NK-92 (cell line): ENCODE data around the gene ZNF408.
"Not testable (repeated sequence)": the region's sequence is repeated elsewhere in the genome, so short reads cannot be mapped to it uniquely, and the experiment has no call there.

Experiments
- DNase-seq: peaks from one replicate; lab custom pipeline; 2025; ENCODE audit not compliant: unreplicated experiment; lab: John Stamatoyannopoulos, UW

ZNF408 gene

DNA sequence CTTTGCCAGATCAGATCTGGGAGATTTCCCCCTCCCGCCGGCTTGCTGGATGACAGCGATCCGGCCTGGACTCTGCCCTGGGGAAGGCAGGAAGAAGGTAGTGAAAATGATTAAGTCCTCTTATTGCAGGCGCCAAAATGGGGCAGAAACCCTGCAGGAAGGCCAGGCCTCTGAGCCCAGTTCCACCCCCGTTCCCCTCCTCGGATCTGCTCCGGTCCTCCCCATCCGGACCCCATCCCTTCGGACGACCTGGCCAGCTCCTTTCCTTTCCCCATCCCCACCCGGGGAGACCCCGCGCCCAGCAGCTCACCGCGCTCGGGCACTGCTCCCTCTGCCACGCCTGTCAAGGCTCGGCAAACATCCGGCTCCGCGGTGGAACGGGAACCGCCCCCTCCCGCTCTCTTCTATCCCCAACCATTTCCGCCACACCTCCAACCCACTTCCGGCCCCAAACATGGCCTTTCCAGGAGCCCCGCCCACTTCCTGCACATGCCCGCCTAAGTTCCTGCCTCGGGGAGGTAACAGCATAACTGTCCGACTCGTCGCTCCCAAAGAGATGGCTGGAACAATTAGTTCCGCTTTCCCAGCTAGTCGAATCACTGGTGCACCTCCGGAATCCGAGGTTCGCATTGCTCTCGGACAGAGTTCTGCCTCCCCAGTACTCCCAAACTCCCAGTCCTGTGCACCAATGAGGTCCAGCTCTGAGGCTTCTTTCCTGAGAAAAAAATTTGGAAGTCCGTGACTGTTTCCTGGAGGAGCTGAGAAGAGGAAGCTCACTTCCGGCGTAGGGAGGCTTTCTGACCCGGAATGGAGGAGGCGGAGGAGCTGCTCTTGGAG lies at the start of gene ZNF408, which contains the start of gene ARHGAP1:
ZNF408 (plus strand) TSS at position 791 of the 837 bp plus-strand sequence; CDS start at position 808, 17 bp downstream.
ARHGAP1 (minus strand) TSS at position 379 of the 837 bp plus-strand sequence. CDS start 4,512 bp downstream, outside the sequence.
- peak; percentile 92 for DNase-seq

GRCh38 chr11:46655631-46656030 lies 45.2 kb upstream of the ZNF408 start:
- DNase-seq, result no peak

DNA sequence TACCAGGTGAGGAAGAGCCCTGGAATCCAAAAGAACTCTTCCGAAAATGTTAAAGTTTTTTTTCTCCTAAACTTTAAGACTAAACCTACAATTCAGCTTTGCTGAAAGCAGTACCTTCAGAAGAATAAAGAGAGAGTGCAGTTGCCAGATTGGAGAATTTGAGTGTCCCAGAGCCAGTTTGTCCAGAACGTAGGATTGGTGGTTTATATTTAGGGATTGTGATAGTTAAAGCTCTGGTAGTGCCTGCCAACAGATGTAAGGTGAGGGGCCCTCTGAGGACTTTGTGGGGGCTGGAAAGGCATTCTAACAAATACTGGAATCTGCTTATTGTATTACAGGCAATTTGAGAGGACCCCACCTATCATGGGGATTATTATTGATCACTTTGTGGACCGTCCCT lies 43.6 kb upstream of the ZNF408 start:
- no peak for DNase-seq

- DNase-seq, result no peak
Observed at GRCh38 chr11:46658259-46658658, 42.6 kb upstream of the ZNF408 start.

GRCh38 chr11:46659908-46660307 lies 40.9 kb upstream of the ZNF408 start:
- no peak for DNase-seq

DNA sequence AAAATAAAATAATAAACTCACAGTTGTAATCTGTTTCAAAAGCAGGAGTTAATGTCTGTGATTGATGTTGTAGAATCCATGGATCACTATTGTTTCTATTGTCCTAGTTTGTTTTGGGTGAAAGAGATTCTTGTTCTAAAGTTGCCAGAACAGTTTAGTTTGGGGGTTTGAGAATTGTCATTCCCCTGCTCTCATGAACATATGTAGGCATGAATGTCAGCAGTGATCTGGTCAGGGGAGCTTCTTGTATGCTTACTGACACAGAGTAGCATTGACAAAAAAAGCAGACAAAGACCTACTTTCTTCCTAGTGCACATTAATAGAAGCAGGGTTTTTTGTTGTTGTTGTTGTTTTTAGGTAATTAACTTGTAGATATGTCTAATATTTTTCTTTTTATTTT lies 39.0 kb upstream of the ZNF408 start:
- no peak for DNase-seq

DNA sequence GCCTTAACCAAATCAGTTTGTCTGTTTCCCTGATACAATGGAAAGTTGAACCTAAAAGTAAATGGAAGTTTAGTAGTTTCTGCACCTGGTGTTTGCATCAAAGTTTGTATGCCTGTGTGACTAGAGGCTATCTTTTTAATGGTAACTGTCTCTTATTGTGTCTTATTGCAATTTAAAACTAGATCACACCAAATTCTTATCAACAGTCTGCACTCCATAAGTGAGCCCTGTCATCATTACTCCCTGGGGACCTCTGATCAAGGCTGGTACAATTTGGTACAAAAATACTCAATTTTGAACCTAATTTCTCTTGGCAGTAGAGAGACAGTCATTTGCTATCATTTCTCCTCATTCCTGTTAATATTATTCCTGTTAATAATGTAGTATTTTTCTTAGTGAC lies 38.5 kb upstream of the ZNF408 start:
- no peak for DNase-seq

DNA sequence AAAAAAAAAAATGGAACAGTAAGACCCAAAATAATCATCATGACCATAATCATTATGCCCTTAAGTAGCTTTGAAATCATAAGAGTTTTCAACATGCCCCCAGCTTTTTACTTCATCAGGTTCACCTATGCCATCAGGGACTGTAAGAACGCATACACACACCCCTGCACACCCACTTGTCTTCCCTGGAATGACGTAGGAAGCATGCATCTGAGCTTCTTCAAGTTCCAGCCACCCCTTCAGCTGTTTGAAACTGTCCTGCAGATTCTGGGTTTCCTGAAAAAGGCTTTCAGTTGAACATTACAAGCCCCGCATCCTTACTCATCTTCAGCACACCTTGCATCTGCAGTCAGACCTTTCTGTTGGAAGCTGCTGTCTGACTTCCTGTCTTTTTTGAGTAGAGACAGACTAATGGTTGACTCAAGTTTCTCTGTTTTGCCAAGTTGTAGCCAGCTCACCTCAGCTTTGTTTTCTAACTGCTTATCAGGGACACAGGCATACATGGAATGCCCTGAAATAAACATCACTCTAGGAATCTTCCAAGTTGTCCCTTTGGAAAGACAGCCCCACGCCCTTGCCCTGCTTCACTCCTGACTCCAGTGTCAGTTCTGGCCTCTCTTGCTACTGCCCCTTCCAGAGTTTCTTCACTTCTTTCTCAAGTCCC lies 37.4 kb upstream of the ZNF408 start:
- no peak for DNase-seq

DNA sequence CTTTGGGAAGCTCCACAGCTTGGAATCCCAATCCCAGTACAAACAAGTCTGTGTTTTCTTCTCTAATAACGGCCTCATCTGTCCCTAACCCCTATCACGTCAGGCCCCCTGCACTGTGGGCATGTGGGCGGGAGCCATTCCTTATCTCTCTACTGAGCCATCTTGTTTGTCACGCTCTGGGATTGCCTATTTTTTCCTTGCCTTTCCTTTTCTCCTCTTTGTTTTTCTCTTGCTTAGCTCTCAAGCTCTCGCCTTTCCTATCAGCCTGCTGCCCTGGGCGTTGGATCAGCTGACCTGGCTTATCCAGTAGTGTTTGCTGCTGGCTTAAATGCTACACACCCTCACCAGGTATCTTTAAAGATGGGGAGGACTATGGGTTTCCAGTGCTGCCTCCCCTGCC lies 36.2 kb upstream of the ZNF408 start:
- DNase-seq, result no peak

DNA sequence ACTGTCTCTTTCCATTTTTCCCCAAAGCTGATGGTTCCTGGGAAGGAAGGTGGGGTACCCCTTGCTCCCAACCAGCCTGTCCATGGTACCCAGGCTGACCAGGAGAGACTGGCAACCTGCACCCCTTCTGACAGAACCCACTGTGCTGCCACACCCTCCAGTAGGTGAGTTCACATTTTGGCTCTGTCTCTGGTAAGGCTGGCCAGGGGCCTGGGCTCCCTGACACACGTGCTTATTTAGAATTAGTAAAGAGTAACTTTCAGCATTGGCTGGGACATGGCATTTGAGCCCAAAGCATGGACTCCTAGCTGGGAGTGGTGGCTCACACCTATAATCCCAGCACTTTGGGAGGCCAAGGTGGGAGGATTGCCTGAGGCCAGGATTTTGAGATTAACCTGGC lies 35.5 kb upstream of the ZNF408 start:
- DNase-seq, result no peak

DNA sequence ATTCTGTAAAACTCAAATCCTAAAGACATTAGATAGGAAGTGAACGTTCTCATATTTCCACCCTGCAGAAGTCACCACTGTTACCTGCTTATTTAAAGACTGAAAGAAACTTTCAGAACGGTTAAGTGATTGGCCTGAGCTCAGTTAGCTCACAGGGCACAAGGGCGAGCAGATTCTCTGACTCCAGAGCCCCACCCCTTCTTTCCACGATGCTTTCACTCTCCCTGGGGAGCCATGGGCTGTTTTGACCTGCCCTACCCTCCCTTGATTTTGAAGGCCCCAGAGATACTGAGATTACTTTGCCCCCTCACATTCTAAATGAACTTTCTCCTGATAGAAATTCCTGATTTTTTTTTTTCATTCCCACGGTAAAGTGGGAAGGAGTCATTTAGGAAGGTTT lies 34.3 kb upstream of the ZNF408 start:
- DNase-seq, result no peak

GRCh38 chr11:46667043-46667481 lies 33.8 kb upstream of the ZNF408 start:
- no peak for DNase-seq

DNA sequence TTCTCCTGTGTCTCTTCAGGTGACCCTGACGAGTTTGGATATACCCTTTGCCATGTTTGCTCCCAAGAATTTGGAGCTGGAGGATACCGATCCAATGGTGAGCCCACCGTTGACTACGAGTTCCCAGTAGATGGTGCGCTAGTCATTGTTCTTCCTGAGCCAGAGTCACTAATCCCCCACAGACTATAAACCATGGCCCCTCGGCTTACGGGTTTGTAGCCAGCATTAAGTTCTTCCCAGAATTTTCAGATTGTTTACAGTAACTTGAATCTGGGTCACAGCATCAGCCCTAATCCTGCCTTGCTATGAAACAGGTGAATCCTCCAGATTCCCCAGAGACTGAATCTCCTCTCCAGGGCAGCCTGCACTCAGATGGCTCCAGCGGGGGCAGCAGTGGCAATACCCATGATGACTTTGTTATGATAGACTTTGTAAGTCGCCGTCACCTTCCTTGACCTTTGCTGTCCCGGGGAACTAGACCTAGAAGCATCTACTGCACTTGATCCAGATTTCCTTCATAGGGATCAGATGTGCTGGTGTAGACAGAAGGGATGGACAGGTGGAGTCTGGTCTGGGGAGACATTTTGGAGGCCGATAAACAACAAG lies 32.2 kb upstream of the ZNF408 start:
- DNase-seq, result no peak

GRCh38 chr11:46669711-46670139 lies 31.1 kb upstream of the ZNF408 start:
- DNase-seq, result no peak

- DNase-seq, result not testable (repeated sequence)
Observed at GRCh38 chr11:46670521-46670920, 30.3 kb upstream of the ZNF408 start.

GRCh38 chr11:46671958-46672315 lies 28.9 kb upstream of the ZNF408 start:
- no peak for DNase-seq

GRCh38 chr11:46672381-46672839 lies 28.4 kb upstream of the ZNF408 start:
- no peak for DNase-seq

- DNase-seq, result no peak
Observed at GRCh38 chr11:46673713-46674462, 26.9 kb upstream of the ZNF408 start.

DNA sequence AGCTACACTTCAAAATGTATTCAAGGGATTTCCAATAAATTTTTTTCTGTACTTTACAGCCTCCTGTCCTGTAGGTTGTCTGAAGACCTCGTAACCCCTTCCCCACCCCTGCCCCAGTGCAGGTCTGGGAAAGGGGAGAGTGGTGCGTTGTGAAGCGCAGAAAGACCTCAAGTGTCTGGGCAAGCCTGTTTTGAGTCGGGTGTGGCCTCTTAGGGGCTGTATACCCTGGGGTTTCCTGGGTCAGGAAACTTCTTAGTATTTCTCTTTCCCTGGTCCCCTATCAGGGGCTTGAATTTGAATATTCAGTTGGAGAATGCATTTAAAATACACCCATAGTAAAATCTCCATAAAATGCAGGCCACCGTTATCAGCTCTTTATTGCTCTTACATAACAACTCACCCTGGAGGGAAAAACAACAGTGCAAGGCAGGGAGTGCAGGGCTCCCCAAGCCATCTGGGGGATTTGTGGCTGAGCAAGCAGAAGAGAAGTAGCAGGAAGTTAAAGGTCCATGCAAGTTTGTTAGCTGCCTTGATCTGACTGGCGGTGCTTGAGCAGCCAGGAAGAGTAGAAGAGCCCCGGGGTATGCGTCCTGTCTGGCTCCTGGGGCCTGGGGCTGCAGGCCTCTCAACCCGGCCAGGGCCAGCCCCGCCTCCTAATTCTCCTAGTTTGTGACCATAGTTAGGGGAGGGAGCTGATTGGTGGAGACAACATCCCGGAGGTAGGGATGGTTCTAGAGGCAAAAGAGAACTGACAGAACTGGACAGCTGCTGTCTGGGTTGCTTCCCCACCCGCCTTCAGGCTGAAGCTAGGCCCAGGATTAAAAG lies 26.2 kb upstream of the ZNF408 start:
- no peak for DNase-seq

GRCh38 chr11:46675288-46675851 lies 25.5 kb upstream of the ZNF408 start:
- no peak for DNase-seq
